GM12878 (cell line): ENCODE measurements around the gene C1QL4. TPM values are rescaled to one million over a fixed set of nuclear protein-coding genes. Genes with fewer than 3 reads are reported as not detected.

ENCODE experiments used
- ATAC-seq: fragments of 200-7000 bp; cut with Tn5 transposase; 3 replicates; pipeline ENCODE4 v1.9.1; 2020; ENCODE audit warnings: mild to moderate bottlenecking, moderate library complexity
- BruUV-seq: library from RNA; stranded (reverse); fragments of 400-500 nt; replicated peaks from 2 replicates; lab custom pipeline; 2021; lab: Mats Ljungman, UMichigan
- CTCF ChIA-PET: fragments of 300-600 bp; sonication (Branson Sonifier 250); formaldehyde crosslinking; extraction: SDS; loops from one replicate; lab custom pipeline; 2021; ENCODE audit warnings: inconsistent platforms; lab: Yijun Ruan, JAX
- POLR2A ChIA-PET: fragments of 350-600 bp; formaldehyde crosslinking; extraction: SDS; loops from one replicate; lab custom pipeline; 2021; ENCODE audit warnings: inconsistent platforms; lab: Charles Lee
- RAD21 ChIA-PET: fragments of 300-600 bp; sonication (Branson Sonifier 250); formaldehyde crosslinking; loops from one replicate; lab custom pipeline; 2023; ENCODE audit warnings: antibody characterized with exemption; ENCODE audit not compliant: unreplicated experiment; lab: Charles Lee
- SMC1A ChIA-PET: fragments of 300-600 bp; sonication (Branson Sonifier 250); formaldehyde crosslinking; loops from one replicate; lab custom pipeline; 2023; ENCODE audit not compliant: unreplicated experiment, uncharacterized antibody; lab: Charles Lee
- DNase-seq: peaks from one replicate; pipeline ENCODE4 v3.0.0-alpha.2; 2011; ENCODE audit warnings: low read depth, low spot score
- FAIRE-seq: peaks from 3 replicates; lab custom pipeline; 2011; peaks lifted over from hg19 to GRCh38; lab: Jason Lieb, UNC
- H2AFZ ChIP-seq: 2 replicates; pipeline ENCODE4 v1.6.0; 2011; ENCODE audit warnings: low read depth, low read length, control low read depth; ENCODE audit not compliant: control insufficient read depth
- H3K27ac ChIP-seq: 2 replicates; pipeline ENCODE4 v1.5.1; 2011; ENCODE audit warnings: control low read depth; ENCODE audit not compliant: control insufficient read depth, insufficient read depth
- H3K27me3 ChIP-seq, 2 experiments: replicated peaks in 1 of 2; 2 replicates each; pipeline versions ENCODE4 v1.6.0 to v1.6.1; 2011; ENCODE audit warnings: low read length in 1 of 2; ENCODE audit not compliant: control insufficient read depth in 2 of 2, insufficient read depth in 2 of 2
- H3K36me3 ChIP-seq, 2 experiments: 2 replicates each; pipeline ENCODE4 v1.5.1; 2011; ENCODE audit warnings: low read length in 1 of 2; ENCODE audit not compliant: control insufficient read depth in 2 of 2, insufficient read depth in 2 of 2
- H3K4me1 ChIP-seq: 2 replicates; pipeline ENCODE4 v1.6.1; 2011; ENCODE audit warnings: mild to moderate bottlenecking, low read length, moderate library complexity, mixed read lengths; ENCODE audit not compliant: control insufficient read depth, insufficient read depth
- H3K4me2 ChIP-seq: 2 replicates; pipeline ENCODE4 v1.6.0; 2011; ENCODE audit warnings: control low read depth; ENCODE audit not compliant: control insufficient read depth, insufficient read depth
- H3K4me3 ChIP-seq: fragments of 200-600 bp; sonication (generic); 2 replicates; pipeline ENCODE4 v1.5.1; 2016
- H3K79me2 ChIP-seq: 2 replicates; pipeline ENCODE4 v1.6.0; 2011; ENCODE audit warnings: low read length; ENCODE audit not compliant: control insufficient read depth, insufficient read depth
- H3K9ac ChIP-seq: 2 replicates; pipeline ENCODE4 v1.8.0; 2011; ENCODE audit warnings: low read length, control low read depth, mixed read lengths; ENCODE audit not compliant: control insufficient read depth, insufficient read depth
- H3K9me3 ChIP-seq: replicated peaks from 3 replicates; pipeline ENCODE4 v1.5.1; 2011; ENCODE audit warnings: mild to moderate bottlenecking, low read length; ENCODE audit not compliant: control insufficient read depth, insufficient read depth
- H4K20me1 ChIP-seq: 2 replicates; pipeline ENCODE4 v1.6.0; 2011; ENCODE audit not compliant: control insufficient read depth, insufficient read depth
- PAX8 ChIP-seq: fragments of 450-650 bp; IDR thresholded peaks from 2 replicates; pipeline ENCODE4 v1.6.1; 2017; ENCODE audit warnings: mild to moderate bottlenecking, moderate library complexity
- SMC3 ChIP-seq: IDR thresholded peaks from 2 replicates; pipeline ENCODE4 v1.6.1; 2011; ENCODE audit warnings: low read length, improper control_type of control experiment, borderline replicate concordance
- WGBS: methylation state at CpG from one replicate; pipeline ENCODE4 v1.1.6; 2016; ENCODE audit warnings: low lambda C conversion rate; ENCODE audit not compliant: insufficient replicate concordance, insufficient coverage; ENCODE audit errors: missing lambda C conversion rate; 5-methylcytosine and 5-hydroxymethylcytosine counted together
- in situ Hi-C: fragments of 300-500 bp; cut with MboI; formaldehyde crosslinking; loops from 9 replicates; pipeline ENCODE4 v1.14.3; 2018; ENCODE audit warnings: mixed read lengths
- intact Hi-C: fragments of 100-400 bp; cut with micrococcal nuclease; formaldehyde crosslinking; loops from one replicate; pipeline ENCODE4 v1.14.2; 2022; ENCODE audit not compliant: unreplicated experiment
- polyA plus RNA-seq, 11 experiments: library from polyadenylated mRNA; depleted of rRNA in 4 of 11; unstranded in 6 of 11; stranded (reverse) in 5 of 11; fragments of >200 nt; fragmentation: Nextera tagmentation in 4 of 11; fragmentation: Illumina TruSeq in 1 of 11; extraction: Ambion mirVana in 4 of 11; extraction: Trizol in 1 of 11; gene quantifications; 1 replicate in 1 of 11; 2 replicates in 10 of 11; pipeline versions ENCODE4 v1.2.1 to v1.2.3, GENCODE V29; 2011 to 2016; ENCODE audit warnings: inconsistent platforms in 2 of 11, missing spikeins in 2 of 11, low read depth in 1 of 11
- total RNA-seq, 4 experiments: library from RNA; depleted of rRNA in 3 of 4; stranded (reverse); fragments of >200 nt in 3 of 4; fragmentation: Illumina TruSeq in 1 of 4; extraction: Trizol in 1 of 4; gene quantifications; 2 replicates each; pipeline versions ENCODE4 v1.2.1 to v1.2.3, GENCODE V29; 2013 to 2021
- TF ChIP-seq, protein P1 (sequence below), 3 experiments: IDR thresholded peaks in 2 of 3; conservative IDR thresholded peaks in 1 of 3; 2 replicates each; pipeline ENCODE4 v1.5.1; 2011; ENCODE audit warnings: low read depth in 3 of 3, low read length in 3 of 3, mild to moderate bottlenecking in 3 of 3, control low read depth in 2 of 3, moderate library complexity in 2 of 3, inconsistent platforms in 1 of 3, mixed read lengths in 1 of 3; ENCODE audit not compliant: control insufficient read depth in 2 of 3, insufficient read depth in 1 of 3; ENCODE audit errors: extremely low read depth in 1 of 3
- TF ChIP-seq, protein P2 (sequence below): fragments of 450-650 bp; IDR thresholded peaks from 2 replicates; pipeline ENCODE4 v1.6.1; 2016; ENCODE audit warnings: mild to moderate bottlenecking

C1QL4 gene
- total and polyA plus RNA-seq, 10 of the 15 experiments (the other 5 are each of a cell fraction or from before 2014, with no cell fraction given): 0.05 TPM; not detected in 9

DNA sequence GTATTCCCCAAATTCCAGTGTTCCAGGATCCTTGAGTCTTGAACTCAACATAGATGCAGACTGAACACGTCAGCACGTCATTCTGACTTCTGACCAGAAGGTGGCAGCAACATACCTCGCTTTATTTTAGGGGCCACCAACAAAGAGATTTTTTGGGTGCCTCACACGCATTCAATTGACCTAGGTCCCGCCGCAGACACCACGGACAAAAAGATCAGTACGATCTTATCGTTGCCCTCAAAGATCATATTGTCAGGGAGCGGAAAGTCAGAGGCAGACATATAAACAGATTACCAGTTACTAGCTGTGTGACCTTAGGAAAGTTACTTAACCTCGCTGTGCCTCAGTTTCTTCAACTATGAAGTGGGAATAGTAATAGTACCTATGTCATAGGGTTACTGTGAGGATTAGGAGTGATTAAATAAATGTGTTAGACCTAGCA lies 48.6 kb downstream of the C1QL4 start (continued):
- peak; percentile 55 for TF ChIP-seq SMC3

DNA sequence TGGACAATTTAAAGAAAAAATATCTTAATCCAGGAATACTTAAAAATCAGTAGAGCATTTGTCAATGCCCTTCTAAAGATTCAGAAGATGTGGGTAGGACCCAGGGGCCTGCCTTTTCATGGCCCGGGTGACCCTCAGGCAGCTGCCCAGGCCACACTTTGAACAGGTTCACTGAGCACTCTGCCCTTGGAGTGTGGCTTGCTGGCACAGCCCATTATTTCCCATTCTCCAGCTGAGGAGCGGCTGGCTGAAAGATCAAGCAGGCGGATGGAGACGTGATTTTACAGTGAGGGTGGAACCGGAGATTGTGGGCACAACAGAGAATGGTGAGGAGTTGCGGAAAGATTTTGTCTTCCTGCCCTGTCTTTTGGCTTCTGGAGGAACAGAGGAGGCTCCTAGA lies 49.1 kb downstream of the C1QL4 start:
- no TSS peak for BruUV-seq
- WGBS: 34% methylated on average over 6 of the region's 6 CpGs
- H3K27me3 ChIP-seq: peaks cover 0 to 2% of the 10 kb centered on the region in 2 experiments; a peak in 2 of 4 replicates
- POLR2A ChIA-PET: no interaction called here
- CTCF ChIA-PET: interaction anchor here (1.0 to 16.2 kb wide), 17 partner anchors 8 to 333 kb away, joined by 4 to 231 read pairs (median 12); partner anchors contain the start of genes C1QL4, DNAJC22 and TROAP
- H3K4me1 ChIP-seq: no peaks in the 10 kb centered on the region
- in situ Hi-C loops: loop anchor here (5.0 kb wide), 1 partner anchor 49 kb away; the partner anchor contains the start of gene C1QL4
- no peak for ATAC-seq
- no peaks in the 10 kb centered on the region for H3K79me2 ChIP-seq
- no peak overlapping the region for H3K27ac ChIP-seq
- H3K4me2 ChIP-seq: no peak overlapping the region
- no peaks in the 10 kb centered on the region for H4K20me1 ChIP-seq
- DNase-seq: no peak
- no peak overlapping the region for H3K4me3 ChIP-seq
- no peak overlapping the region for H3K9ac ChIP-seq
- SMC1A ChIA-PET: interaction anchor here (0.5 to 4.6 kb wide), 12 partner anchors 21 to 293 kb away, joined by 3 to 46 read pairs (median 8); partner anchors contain the start of genes DNAJC22 and TROAP
- H3K9me3 ChIP-seq: no peaks in the 10 kb centered on the region
- TF ChIP-seq, protein P1, sequence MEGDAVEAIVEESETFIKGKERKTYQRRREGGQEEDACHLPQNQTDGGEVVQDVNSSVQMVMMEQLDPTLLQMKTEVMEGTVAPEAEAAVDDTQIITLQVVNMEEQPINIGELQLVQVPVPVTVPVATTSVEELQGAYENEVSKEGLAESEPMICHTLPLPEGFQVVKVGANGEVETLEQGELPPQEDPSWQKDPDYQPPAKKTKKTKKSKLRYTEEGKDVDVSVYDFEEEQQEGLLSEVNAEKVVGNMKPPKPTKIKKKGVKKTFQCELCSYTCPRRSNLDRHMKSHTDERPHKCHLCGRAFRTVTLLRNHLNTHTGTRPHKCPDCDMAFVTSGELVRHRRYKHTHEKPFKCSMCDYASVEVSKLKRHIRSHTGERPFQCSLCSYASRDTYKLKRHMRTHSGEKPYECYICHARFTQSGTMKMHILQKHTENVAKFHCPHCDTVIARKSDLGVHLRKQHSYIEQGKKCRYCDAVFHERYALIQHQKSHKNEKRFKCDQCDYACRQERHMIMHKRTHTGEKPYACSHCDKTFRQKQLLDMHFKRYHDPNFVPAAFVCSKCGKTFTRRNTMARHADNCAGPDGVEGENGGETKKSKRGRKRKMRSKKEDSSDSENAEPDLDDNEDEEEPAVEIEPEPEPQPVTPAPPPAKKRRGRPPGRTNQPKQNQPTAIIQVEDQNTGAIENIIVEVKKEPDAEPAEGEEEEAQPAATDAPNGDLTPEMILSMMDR (IDR thresholded peaks at IDR 0.05 in 2 of 3, conservative IDR thresholded peaks at IDR 0.05 in 1 of 3; ENCODE audit: control insufficient read depth in 2 of 3, extremely low read depth in 1 of 3, insufficient read depth in 1 of 3, low read depth in 3 of 3, low read length in 3 of 3): no peak
- TF ChIP-seq, protein P2, sequence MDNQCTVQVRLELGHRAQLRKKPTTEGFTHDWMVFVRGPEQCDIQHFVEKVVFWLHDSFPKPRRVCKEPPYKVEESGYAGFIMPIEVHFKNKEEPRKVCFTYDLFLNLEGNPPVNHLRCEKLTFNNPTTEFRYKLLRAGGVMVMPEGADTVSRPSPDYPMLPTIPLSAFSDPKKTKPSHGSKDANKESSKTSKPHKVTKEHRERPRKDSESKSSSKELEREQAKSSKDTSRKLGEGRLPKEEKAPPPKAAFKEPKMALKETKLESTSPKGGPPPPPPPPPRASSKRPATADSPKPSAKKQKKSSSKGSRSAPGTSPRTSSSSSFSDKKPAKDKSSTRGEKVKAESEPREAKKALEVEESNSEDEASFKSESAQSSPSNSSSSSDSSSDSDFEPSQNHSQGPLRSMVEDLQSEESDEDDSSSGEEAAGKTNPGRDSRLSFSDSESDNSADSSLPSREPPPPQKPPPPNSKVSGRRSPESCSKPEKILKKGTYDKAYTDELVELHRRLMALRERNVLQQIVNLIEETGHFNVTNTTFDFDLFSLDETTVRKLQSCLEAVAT: no peak
- TF ChIP-seq PAX8: no peak
- TF ChIP-seq, all 136 proteins: peak for 0
- Histone ChIP-seq H2AFZ (no peak overlapping the region), H3K36me3 (no peaks in the 10 kb centered on the region)
- FAIRE-seq: no peak
- intact Hi-C loops: loop anchor here (1.0 kb wide), 3 partner anchors 54 to 226 kb away; no protein-coding TSS in a partner anchor
- RAD21 ChIA-PET: interaction anchor here (1.2 to 4.4 kb wide), 7 partner anchors 35 to 226 kb away, joined by 3 to 54 read pairs (median 15); partner anchors contain the start of gene DNAJC22
